MM.1S (cell line): Measurements from ENCODE around the gene SLCO4A1.

Experiments
- EZH2 ChIP-seq: fragments of 300-600 bp; sonication (generic); optimal IDR thresholded peaks from 2 replicates; pipeline ENCODE3; 2017; ENCODE audit warnings: low read depth, mild to moderate bottlenecking, antibody characterized with exemption, low read length, mixed read lengths
- EZH2phosphoT487 ChIP-seq: fragments of 300-600 bp; sonication (generic); IDR thresholded peaks from 2 replicates; pipeline ENCODE4 v1.6.1; 2018; ENCODE audit warnings: antibody characterized with exemption, low read length
- TF ChIP-seq, protein P1 (sequence below): fragments of 300-600 bp; sonication (generic); IDR thresholded peaks from 2 replicates; pipeline ENCODE4 v1.5.1; 2016; ENCODE audit warnings: antibody characterized with exemption, low read length, mixed read lengths

DNA sequence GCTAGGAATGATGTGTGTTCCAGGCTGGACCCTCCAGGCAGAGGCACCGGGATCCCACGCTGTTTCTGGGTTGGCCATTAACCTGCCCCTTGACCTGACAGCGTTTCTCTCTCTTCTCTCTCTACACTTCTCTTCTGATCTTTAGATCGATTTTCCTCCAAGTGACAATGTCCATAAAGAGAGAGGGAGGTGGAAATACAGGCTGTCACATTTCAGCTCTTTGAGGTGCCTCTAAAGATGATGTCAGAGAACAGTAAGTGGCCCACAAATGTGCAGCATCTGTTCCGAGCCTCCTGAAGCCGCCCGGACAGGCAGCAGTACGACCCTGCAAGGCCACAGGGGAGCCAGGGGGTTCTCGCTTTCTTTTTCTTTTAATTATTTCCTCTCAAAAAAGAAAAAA, 2.5 kb upstream of the SLCO4A1 start:
- TF ChIP-seq, protein P1, sequence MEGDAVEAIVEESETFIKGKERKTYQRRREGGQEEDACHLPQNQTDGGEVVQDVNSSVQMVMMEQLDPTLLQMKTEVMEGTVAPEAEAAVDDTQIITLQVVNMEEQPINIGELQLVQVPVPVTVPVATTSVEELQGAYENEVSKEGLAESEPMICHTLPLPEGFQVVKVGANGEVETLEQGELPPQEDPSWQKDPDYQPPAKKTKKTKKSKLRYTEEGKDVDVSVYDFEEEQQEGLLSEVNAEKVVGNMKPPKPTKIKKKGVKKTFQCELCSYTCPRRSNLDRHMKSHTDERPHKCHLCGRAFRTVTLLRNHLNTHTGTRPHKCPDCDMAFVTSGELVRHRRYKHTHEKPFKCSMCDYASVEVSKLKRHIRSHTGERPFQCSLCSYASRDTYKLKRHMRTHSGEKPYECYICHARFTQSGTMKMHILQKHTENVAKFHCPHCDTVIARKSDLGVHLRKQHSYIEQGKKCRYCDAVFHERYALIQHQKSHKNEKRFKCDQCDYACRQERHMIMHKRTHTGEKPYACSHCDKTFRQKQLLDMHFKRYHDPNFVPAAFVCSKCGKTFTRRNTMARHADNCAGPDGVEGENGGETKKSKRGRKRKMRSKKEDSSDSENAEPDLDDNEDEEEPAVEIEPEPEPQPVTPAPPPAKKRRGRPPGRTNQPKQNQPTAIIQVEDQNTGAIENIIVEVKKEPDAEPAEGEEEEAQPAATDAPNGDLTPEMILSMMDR: no peak
- TF ChIP-seq EZH2 (no peak), EZH2phosphoT487 (no peak)
